HG02759 (cell line): ENCODE data around the gene GEMIN4.
"Not testable (repeated sequence)": the region's sequence is repeated elsewhere in the genome, so short reads cannot be mapped to it uniquely, and the experiment has no call there.

Experiments used
- ATAC-seq: cut with Tn5 transposase; IDR thresholded peaks from one replicate; pipeline ENCODE4 v1.9.1; 2021; ENCODE audit warnings: mild to moderate bottlenecking, moderate library complexity; ENCODE audit not compliant: unreplicated experiment

GEMIN4 gene

GRCh38 chr17:704111-704864, 47.8 kb downstream of the GEMIN4 start:
- ATAC-seq = no peak

GRCh38 chr17:703081-703875, 48.8 kb downstream of the GEMIN4 start:
- no peak for ATAC-seq

DNA sequence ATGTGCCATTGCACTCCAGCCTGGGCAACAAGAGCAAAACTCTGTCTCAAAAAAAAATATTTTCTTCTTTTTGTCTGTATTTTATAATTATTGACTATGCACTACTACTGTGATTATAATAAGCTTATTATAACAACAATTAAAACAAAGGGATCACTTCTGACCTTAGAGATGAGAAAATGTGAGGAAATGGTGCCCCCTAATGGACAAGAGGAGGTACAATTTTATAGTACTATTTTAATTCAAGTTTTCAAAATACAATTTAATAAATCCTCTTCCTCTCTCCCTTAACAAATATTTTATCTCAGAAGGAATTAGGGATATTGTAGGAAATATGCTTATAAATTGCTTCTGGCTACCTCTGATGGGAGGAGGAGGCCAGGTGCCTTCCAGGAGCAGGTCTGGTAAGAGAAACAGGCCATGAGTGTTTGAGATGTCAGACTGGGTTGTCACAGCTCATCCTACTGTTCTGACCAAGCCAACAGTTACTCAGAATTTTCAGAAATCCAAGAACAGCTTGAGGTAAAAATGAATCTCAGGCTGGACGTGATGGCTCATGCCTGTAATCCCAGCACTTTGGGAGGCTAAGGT, 51.5 kb downstream of the GEMIN4 start:
- ATAC-seq = no peak

- ATAC-seq = no peak
Observed at GRCh38 chr17:699345-699744, 52.7 kb downstream of the GEMIN4 start.

GRCh38 chr17:698096-698495, 54.0 kb downstream of the GEMIN4 start:
- ATAC-seq = not testable (repeated sequence)

DNA sequence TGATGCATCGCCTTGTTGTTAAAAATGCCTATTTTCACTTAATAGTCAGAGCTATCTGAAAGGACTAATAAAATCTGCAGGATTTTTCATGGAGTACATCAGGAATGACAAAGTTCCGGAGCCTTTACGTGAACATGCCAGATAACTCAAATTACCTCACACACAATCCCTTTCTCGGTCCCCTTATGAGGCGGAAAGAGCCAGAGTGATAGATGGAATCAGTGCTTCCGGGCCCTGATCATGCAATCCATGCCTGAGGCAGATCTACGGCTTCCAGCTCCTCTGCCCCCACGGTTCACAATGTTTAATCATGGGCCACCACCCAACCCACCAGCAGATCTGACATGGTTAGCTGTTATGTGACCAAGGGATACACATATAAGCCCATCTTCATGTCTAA, 54.4 kb downstream of the GEMIN4 start:
- no peak for ATAC-seq

DNA sequence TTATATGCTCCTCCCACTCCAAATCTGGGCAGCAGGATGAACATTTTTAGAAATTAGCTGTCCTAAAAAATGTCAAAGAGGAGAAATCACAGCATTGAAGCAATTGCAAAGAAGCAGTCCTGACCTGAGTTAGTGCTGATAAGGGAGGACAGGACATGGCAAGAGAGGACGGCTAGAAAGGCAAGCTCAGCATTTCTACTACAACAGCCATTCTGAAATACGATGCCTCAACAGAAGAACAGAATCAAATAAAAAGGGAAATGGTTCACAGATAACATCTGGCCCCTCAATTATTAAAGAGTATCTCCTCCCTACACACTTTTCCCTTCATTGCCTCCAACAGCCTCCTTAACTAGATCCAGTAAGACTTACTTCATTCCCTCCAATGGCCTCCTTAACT, 55.7 kb downstream of the GEMIN4 start:
- no peak for ATAC-seq
